ENCODE results near the gene NGFR. TPM values are rescaled to one million over a fixed set of nuclear protein-coding genes. Genes with fewer than 3 reads are reported as not detected.

The NGFR gene
- total RNA-seq, 1 donor from 2014 or later, result 334 TPM

- Mint-ChIP-seq H3K27me3 (ENCODE audit: low read depth) (peaks cover 18% of the 10 kb centered on the region), H3K4me1 (peaks cover 35% of the 10 kb centered on the region), H3K27ac (ENCODE audit: unreplicated experiment) (peak overlapping the region; percentile 87), H3K36me3 (ENCODE audit: low read depth) (peaks cover 10% of the 10 kb centered on the region), H3K9me3 (no peaks in the 10 kb centered on the region), H3K4me3 (peak overlapping the region; percentile 70)
- peak; percentile 28 for TF ChIP-seq CTCF (conservative IDR thresholded peaks at IDR 0.05)
- DNase-seq (ENCODE audit: low read depth, low spot score), result no peak
These were observed 19.1 kb downstream of the NGFR start for GRCh38 chr17:49514071-49514721.

- Mint-ChIP-seq H3K36me3 (ENCODE audit: low read depth) (peaks cover 12% of the 10 kb centered on the region), H3K27me3 (ENCODE audit: low read depth) (peaks cover 27% of the 10 kb centered on the region), H3K9me3 (no peaks in the 10 kb centered on the region), H3K4me1 (peaks cover 46% of the 10 kb centered on the region), H3K4me3 (peak overlapping the region; percentile 83), H3K27ac (ENCODE audit: unreplicated experiment) (peak overlapping the region; percentile 98)
- TF ChIP-seq CTCF (conservative IDR thresholded peaks at IDR 0.05), result no peak
- DNase-seq (ENCODE audit: low read depth, low spot score), result peak; percentile 51
These were observed 20.2 kb downstream of the NGFR start for GRCh38 chr17:49515196-49515770.

- Mint-ChIP-seq H3K27me3 (ENCODE audit: low read depth) (peaks cover 32% of the 10 kb centered on the region), H3K9me3 (no peaks in the 10 kb centered on the region), H3K4me3 (peak overlapping the region; percentile 83), H3K27ac (ENCODE audit: unreplicated experiment) (peak overlapping the region; percentile 93), H3K4me1 (peaks cover 45% of the 10 kb centered on the region), H3K36me3 (ENCODE audit: low read depth) (peaks cover 12% of the 10 kb centered on the region)
- TF ChIP-seq CTCF (conservative IDR thresholded peaks at IDR 0.05), result no peak
- DNase-seq (ENCODE audit: low read depth, low spot score), result no peak
These were observed 21.1 kb downstream of the NGFR start for GRCh38 chr17:49516180-49516579.

- Mint-ChIP-seq H3K4me1 (peaks cover 46% of the 10 kb centered on the region), H3K27ac (ENCODE audit: unreplicated experiment) (no peak overlapping the region), H3K36me3 (ENCODE audit: low read depth) (peaks cover 12% of the 10 kb centered on the region), H3K4me3 (peak overlapping the region; percentile 46), H3K27me3 (ENCODE audit: low read depth) (peaks cover 35% of the 10 kb centered on the region), H3K9me3 (no peaks in the 10 kb centered on the region)
- TF ChIP-seq CTCF (conservative IDR thresholded peaks at IDR 0.05), result no peak
- no peak for DNase-seq (ENCODE audit: low read depth, low spot score)
These were observed 23.4 kb downstream of the NGFR start for GRCh38 chr17:49518346-49519078.

GRCh38 chr17:49519781-49520180 is 24.7 kb downstream of the NGFR start:
- peaks cover 35% of the 10 kb centered on the region for H3K27me3 Mint-ChIP-seq (ENCODE audit: low read depth)
- DNase-seq (ENCODE audit: low read depth, low spot score), result no peak
- peak overlapping the region; percentile 65 for H3K27ac Mint-ChIP-seq (ENCODE audit: unreplicated experiment)
- H3K4me3 Mint-ChIP-seq, result peak overlapping the region; percentile 73
- peaks cover 8% of the 10 kb centered on the region for H3K36me3 Mint-ChIP-seq (ENCODE audit: low read depth)
- H3K4me1 Mint-ChIP-seq, result peaks cover 34% of the 10 kb centered on the region
- no peak for TF ChIP-seq CTCF (conservative IDR thresholded peaks at IDR 0.05)
- H3K9me3 Mint-ChIP-seq, result no peaks in the 10 kb centered on the region

All from neural crest cell (in vitro differentiated cells).